Neural crest cell (in vitro differentiated cells): ENCODE results near the gene RARRES1. TPM values are rescaled to one million over a fixed set of nuclear protein-coding genes. Genes with fewer than 3 reads are reported as not detected.
"Not testable (repeated sequence)": the region's sequence is repeated elsewhere in the genome, so short reads cannot be mapped to it uniquely, and the experiment has no call there.

Experiments
- DNase-seq: peaks from one replicate; pipeline ENCODE4 v3.0.0; 2021; ENCODE audit warnings: low read depth, mixed read lengths, low spot score
- H3K27ac Mint-ChIP-seq: one replicate; pipeline ENCODE4 v1.8.0; 2021; ENCODE audit warnings: mild to moderate bottlenecking, mixed read lengths; ENCODE audit not compliant: unreplicated experiment
- H3K27me3 Mint-ChIP-seq: 2 replicates; pipeline ENCODE4 v1.8.0; 2021; ENCODE audit warnings: low read depth, mild to moderate bottlenecking, mixed read lengths
- H3K36me3 Mint-ChIP-seq: 2 replicates; pipeline ENCODE4 v1.8.0; 2021; ENCODE audit warnings: low read depth, mild to moderate bottlenecking, mixed read lengths
- H3K4me1 Mint-ChIP-seq: 2 replicates; pipeline ENCODE4 v1.8.0; 2021; ENCODE audit warnings: mixed read lengths
- H3K4me3 Mint-ChIP-seq: one replicate; pipeline ENCODE4 v1.8.0; 2021; ENCODE audit warnings: mild to moderate bottlenecking, mixed read lengths
- H3K9me3 Mint-ChIP-seq: 2 replicates; pipeline ENCODE4 v1.8.0; 2021; ENCODE audit warnings: mixed read lengths
- total RNA-seq: library from RNA; stranded (reverse); gene quantifications from 2 replicates; pipeline ENCODE4 v1.2.1, GENCODE V29; 2021
- TF ChIP-seq, protein P1 (sequence below): fragments of 200-600 bp; sonication (generic); conservative IDR thresholded peaks from 2 replicates; pipeline ENCODE4 v1.5.0; 2021; ENCODE audit warnings: antibody characterized with exemption, mild to moderate bottlenecking

The RARRES1 gene
- total RNA-seq, 1 donor from 2014 or later, result 1.4 TPM

DNA sequence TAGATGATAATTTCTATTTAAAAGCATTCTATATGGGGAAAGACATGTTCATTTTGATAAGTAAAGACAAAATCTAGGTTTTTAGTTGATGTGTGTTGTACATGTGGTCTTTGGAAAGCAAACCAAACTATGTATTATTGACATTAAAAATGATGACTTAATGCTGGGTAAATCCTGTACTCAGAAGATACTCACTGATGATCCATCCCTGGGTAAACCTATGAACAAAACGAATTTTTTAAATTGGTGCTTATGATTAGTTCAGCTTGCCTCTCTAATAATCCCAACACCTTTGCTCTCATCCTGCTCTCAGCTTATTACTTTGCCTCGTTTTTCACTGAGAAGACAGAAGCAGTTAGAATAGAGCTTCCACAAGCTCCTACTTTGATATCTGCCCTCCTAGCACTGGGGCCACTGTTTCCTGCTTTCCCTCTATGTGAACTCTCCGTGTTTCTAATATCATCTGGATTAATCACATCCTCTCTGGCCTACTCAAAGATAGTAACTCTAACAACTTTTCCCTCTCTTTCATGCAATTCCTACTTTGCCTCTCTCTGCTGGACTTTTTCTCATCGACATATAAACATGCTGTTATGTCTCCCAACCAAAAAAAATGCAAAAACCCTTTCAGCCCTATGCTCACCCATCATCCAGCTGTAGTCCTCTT lies 29.3 kb downstream of the RARRES1 start:
- Mint-ChIP-seq H3K9me3 (no peaks in the 10 kb centered on the region), H3K4me3 (no peak overlapping the region), H3K4me1 (no peaks in the 10 kb centered on the region), H3K27me3 (no peaks in the 10 kb centered on the region), H3K36me3 (peaks cover 20% of the 10 kb centered on the region), H3K27ac (no peak overlapping the region)
- DNase-seq, result no peak
- TF ChIP-seq, protein P1, sequence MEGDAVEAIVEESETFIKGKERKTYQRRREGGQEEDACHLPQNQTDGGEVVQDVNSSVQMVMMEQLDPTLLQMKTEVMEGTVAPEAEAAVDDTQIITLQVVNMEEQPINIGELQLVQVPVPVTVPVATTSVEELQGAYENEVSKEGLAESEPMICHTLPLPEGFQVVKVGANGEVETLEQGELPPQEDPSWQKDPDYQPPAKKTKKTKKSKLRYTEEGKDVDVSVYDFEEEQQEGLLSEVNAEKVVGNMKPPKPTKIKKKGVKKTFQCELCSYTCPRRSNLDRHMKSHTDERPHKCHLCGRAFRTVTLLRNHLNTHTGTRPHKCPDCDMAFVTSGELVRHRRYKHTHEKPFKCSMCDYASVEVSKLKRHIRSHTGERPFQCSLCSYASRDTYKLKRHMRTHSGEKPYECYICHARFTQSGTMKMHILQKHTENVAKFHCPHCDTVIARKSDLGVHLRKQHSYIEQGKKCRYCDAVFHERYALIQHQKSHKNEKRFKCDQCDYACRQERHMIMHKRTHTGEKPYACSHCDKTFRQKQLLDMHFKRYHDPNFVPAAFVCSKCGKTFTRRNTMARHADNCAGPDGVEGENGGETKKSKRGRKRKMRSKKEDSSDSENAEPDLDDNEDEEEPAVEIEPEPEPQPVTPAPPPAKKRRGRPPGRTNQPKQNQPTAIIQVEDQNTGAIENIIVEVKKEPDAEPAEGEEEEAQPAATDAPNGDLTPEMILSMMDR, result no peak

DNA sequence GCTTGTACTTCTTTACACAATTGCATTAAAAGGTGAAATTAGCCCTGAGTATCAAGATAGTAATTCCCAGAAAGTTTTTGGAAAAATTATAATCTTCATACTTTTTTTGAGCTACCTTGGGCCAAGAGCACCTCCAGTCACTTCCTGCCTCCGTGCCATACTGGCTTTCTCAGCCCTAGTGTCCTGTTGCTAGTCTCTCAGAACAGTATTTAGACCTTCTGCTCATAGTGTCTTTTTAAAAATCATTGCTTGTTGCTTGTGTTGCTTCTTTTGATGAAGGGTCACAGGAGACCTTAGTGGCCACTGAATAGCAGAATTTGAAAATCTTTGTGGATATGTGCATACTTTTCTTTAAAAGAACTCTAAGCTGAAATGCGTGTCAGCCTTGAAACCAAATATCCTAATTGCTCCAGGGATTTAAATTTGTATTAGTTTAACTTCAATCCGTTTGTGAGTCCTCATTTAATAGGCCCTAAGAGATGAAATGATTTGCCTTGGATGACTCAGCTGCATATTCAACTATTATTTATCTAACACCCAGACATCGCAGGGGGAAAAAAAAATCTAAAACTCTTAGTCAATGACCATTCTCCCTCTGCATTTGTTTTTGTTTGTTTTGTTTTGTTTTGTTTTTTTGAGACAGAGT lies 30.7 kb downstream of the RARRES1 start:
- H3K9me3 Mint-ChIP-seq, result no peaks in the 10 kb centered on the region
- no peak overlapping the region for H3K27ac Mint-ChIP-seq
- peaks cover 15% of the 10 kb centered on the region for H3K36me3 Mint-ChIP-seq
- DNase-seq, result no peak
- H3K4me1 Mint-ChIP-seq, result no peaks in the 10 kb centered on the region
- TF ChIP-seq, protein P1, result no peak
- no peaks in the 10 kb centered on the region for H3K27me3 Mint-ChIP-seq
- no peak overlapping the region for H3K4me3 Mint-ChIP-seq

DNA sequence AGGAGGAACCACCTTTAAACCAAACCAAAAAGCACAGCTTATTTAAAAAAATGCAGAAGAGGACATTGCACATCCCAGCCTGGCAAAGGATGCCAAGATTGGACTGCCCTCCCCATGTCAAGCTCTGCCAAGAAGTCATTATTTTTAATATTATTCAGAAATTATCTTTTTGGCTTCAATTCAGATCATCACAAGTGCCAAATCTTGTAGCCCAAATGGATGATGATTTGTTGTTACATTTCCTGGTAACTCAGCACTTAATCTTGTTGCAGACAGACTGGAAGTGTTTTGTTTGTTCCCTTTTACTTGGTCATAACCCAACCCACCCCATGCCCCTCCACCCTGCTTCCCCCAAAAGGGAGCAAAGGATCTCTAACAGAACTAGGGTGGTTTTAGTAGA lies 31.7 kb downstream of the RARRES1 start:
- H3K4me1 Mint-ChIP-seq, result no peaks in the 10 kb centered on the region
- TF ChIP-seq, protein P1, result no peak
- H3K4me3 Mint-ChIP-seq, result no peak overlapping the region
- no peaks in the 10 kb centered on the region for H3K27me3 Mint-ChIP-seq
- H3K27ac Mint-ChIP-seq, result no peak overlapping the region
- no peak for DNase-seq
- H3K9me3 Mint-ChIP-seq, result no peaks in the 10 kb centered on the region
- peaks cover 8% of the 10 kb centered on the region for H3K36me3 Mint-ChIP-seq

DNA sequence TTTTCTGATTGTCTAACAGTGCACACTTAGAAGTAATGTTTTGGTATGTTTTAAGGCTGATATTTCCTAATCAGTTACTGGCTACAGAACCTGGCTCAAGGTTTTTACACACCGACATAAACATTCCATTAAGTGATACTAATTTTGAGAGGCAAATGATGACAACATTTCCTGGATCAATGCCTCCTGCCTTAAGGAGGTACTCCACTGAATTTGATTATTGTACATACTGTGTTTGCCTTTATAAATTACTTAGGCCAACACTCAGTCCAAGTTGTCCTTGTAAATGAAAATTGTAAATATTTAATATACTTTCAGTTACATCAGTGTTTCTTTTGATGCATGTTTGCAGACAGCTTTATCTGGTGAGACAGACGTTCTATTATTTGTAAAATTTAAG lies 35.6 kb downstream of the RARRES1 start:
- TF ChIP-seq, protein P1, result no peak
- Mint-ChIP-seq H3K27me3 (no peaks in the 10 kb centered on the region), H3K27ac (no peak overlapping the region), H3K4me3 (no peak overlapping the region), H3K4me1 (no peaks in the 10 kb centered on the region), H3K9me3 (no peaks in the 10 kb centered on the region), H3K36me3 (peaks cover 16% of the 10 kb centered on the region)
- DNase-seq, result no peak

DNA sequence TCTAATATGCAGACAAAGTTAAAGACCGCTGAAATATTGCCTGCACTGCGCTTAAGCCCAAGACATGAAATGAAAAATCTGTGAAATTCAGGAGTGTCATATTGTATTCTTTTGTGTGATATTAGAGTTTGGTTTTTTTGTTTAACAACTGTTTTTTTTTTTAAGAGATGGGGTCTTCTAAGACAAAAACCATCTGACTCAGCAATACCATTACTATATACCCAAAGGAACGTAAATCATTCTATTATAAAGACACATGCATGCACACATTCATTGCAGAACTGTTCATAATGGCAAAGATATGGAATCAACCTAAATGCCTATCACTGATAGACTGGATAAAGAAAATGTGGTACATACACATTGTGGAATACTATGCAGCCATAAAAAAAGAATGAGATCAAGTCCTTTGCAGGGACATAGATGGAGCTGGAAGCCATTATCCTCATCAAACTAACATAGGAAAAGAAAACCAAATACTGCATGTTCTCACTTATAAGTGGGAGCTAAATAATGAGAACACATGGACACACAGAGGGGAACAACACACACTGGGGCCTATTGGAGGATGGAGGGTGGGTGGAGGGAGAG lies 38.3 kb downstream of the RARRES1 start:
- H3K4me3 Mint-ChIP-seq, H3K27me3 Mint-ChIP-seq, H3K9me3 Mint-ChIP-seq, H3K27ac Mint-ChIP-seq, H3K4me1 Mint-ChIP-seq, DNase-seq: not testable (repeated sequence)
- H3K36me3 Mint-ChIP-seq, result peaks cover 16% of the 10 kb centered on the region

DNA sequence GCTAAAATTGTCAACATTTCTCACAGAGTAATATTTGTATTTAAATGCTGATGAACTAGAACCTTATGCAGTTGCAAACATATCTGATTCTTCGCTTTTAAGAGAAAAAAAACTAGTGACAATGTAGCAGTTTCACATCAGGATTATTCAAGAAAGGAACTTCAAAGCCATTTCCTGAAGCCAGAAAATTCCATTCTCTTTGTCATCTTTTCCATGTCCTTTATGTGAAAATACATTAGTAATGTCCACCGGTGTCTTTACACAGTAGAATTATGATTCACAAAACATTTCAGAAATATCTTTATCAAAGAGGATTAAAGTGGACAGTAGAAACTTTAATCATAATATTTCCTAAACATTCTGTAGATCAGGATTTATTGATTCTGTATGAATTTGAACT lies 47.1 kb downstream of the RARRES1 start:
- H3K27ac Mint-ChIP-seq, result no peak overlapping the region
- H3K9me3 Mint-ChIP-seq, result no peaks in the 10 kb centered on the region
- H3K27me3 Mint-ChIP-seq, result no peaks in the 10 kb centered on the region
- no peaks in the 10 kb centered on the region for H3K36me3 Mint-ChIP-seq
- no peak overlapping the region for H3K4me3 Mint-ChIP-seq
- DNase-seq, result no peak
- TF ChIP-seq, protein P1, result no peak
- no peaks in the 10 kb centered on the region for H3K4me1 Mint-ChIP-seq
